ENCODE data around the gene GRM1. TPM values are rescaled to one million over a fixed set of nuclear protein-coding genes. Genes with fewer than 3 reads are reported as not detected.

The GRM1 gene
- total RNA-seq, 1 donor from 2014 or later = 0.79 TPM

DNA sequence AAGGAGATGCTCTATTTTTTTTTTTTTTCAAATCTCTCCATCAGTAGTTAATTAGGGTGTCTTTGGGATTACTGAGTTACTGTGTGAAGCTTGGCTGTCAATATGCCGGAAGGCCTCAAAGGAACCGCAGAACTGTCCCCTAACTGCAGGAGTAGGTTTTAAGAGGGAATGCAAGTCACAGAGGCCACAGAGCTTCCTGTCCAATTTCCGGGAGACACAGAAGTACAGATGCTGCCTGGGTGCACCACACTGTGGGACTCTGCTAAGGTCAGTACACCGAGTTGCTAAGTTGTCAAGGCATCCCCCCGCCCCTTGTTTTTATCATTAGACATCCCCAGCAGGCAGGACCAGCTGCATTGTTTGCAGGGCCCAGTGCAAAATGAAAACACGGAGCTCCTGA, 394.6 kb downstream of the GRM1 start:
- no peak for DNase-seq (ENCODE audit: low spot score)
- peaks cover 7% of the 10 kb centered on the region for H3K9me3 Mint-ChIP-seq
- no peak overlapping the region for H3K4me3 ChIP-seq
- H3K27me3 ChIP-seq = no peaks in the 10 kb centered on the region
- H3K36me3 ChIP-seq = no peaks in the 10 kb centered on the region
- peak overlapping the region; percentile 68 for H2AFZ ChIP-seq (replicated peaks)
- H3K4me3 Mint-ChIP-seq = no peak overlapping the region
- no peak overlapping the region for H3K9ac ChIP-seq
- H3K36me3 Mint-ChIP-seq = peaks cover 4% of the 10 kb centered on the region
- H3K27ac Mint-ChIP-seq = peak overlapping the region; percentile 20
- H3F3A ChIP-seq (ENCODE audit: low read depth) = no peaks in the 10 kb centered on the region
- H3K79me2 ChIP-seq (ENCODE audit: low read depth) = no peaks in the 10 kb centered on the region
- TF ChIP-seq, protein P1, sequence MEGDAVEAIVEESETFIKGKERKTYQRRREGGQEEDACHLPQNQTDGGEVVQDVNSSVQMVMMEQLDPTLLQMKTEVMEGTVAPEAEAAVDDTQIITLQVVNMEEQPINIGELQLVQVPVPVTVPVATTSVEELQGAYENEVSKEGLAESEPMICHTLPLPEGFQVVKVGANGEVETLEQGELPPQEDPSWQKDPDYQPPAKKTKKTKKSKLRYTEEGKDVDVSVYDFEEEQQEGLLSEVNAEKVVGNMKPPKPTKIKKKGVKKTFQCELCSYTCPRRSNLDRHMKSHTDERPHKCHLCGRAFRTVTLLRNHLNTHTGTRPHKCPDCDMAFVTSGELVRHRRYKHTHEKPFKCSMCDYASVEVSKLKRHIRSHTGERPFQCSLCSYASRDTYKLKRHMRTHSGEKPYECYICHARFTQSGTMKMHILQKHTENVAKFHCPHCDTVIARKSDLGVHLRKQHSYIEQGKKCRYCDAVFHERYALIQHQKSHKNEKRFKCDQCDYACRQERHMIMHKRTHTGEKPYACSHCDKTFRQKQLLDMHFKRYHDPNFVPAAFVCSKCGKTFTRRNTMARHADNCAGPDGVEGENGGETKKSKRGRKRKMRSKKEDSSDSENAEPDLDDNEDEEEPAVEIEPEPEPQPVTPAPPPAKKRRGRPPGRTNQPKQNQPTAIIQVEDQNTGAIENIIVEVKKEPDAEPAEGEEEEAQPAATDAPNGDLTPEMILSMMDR (IDR thresholded peaks at IDR 0.05) = no peak
- TF ChIP-seq EZH2phosphoT487 (IDR thresholded peaks at IDR 0.05) (no peak), EZH2 (IDR thresholded peaks at IDR 0.05) (no peak)
- H3K9me3 ChIP-seq (ENCODE audit: low read depth) = no peaks in the 10 kb centered on the region
- peaks cover 40% of the 10 kb centered on the region for H3K4me1 Mint-ChIP-seq
- H3K27me3 Mint-ChIP-seq (ENCODE audit: insufficient read depth, low read depth) = no peaks in the 10 kb centered on the region
- H3K4me1 ChIP-seq = peaks cover 8% of the 10 kb centered on the region
- H4K20me1 ChIP-seq (ENCODE audit: low read depth) = no peaks in the 10 kb centered on the region
- H3K4me2 ChIP-seq = no peak overlapping the region
- no peak overlapping the region for H3K27ac ChIP-seq

- Histone ChIP-seq H4K20me1 (ENCODE audit: low read depth) (no peaks in the 10 kb centered on the region), H3K9ac (no peak overlapping the region), H2AFZ (replicated peaks) (no peak overlapping the region), H3K4me2 (no peak overlapping the region), H3K27ac (no peak overlapping the region), H3F3A (ENCODE audit: low read depth) (no peaks in the 10 kb centered on the region), H3K4me1 (peaks cover 16% of the 10 kb centered on the region), H3K36me3 (no peaks in the 10 kb centered on the region), H3K27me3 (no peaks in the 10 kb centered on the region), H3K9me3 (ENCODE audit: low read depth) (no peaks in the 10 kb centered on the region), H3K4me3 (no peak overlapping the region), H3K79me2 (ENCODE audit: low read depth) (no peaks in the 10 kb centered on the region)
- no peak for TF ChIP-seq EZH2 (IDR thresholded peaks at IDR 0.05)
- TF ChIP-seq EZH2phosphoT487 (IDR thresholded peaks at IDR 0.05) = no peak
- TF ChIP-seq, protein P1 (IDR thresholded peaks at IDR 0.05) = no peak
- H3K4me1 Mint-ChIP-seq = peaks cover 53% of the 10 kb centered on the region
- H3K4me3 Mint-ChIP-seq = no peak overlapping the region
- H3K27ac Mint-ChIP-seq = no peak overlapping the region
- peaks cover 2% of the 10 kb centered on the region for H3K36me3 Mint-ChIP-seq
- no peak for DNase-seq (ENCODE audit: low spot score)
- no peaks in the 10 kb centered on the region for H3K9me3 Mint-ChIP-seq
- no peaks in the 10 kb centered on the region for H3K27me3 Mint-ChIP-seq (ENCODE audit: insufficient read depth, low read depth)
Observed at GRCh38 chr6:146426516-146426915, 397.7 kb downstream of the GRM1 start.

DNA sequence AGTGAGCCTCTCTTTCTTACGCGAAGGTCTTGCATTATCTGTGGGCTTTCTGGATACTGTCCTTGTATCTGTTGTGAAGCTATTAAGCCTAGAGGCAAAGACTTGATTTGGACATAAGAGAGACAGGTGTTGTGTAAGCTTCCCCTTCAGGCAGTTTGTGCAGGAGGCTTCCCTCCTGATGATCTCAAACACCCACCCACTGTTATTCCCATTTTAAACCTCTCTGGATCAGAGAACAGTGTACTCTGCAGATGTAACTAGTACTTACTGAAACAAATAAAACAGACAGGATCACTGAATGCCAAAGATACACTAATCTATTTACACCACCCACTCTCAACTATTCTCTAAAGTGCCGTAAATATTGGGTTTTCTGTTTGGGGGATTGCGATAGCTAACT, 401.0 kb downstream of the GRM1 start:
- H2AFZ ChIP-seq (replicated peaks) = peak overlapping the region; percentile 8
- no peak overlapping the region for H3K4me3 ChIP-seq
- no peaks in the 10 kb centered on the region for H3K9me3 ChIP-seq (ENCODE audit: low read depth)
- no peaks in the 10 kb centered on the region for H3K36me3 ChIP-seq
- no peaks in the 10 kb centered on the region for H3K79me2 ChIP-seq (ENCODE audit: low read depth)
- peaks cover 8% of the 10 kb centered on the region for H3K4me1 ChIP-seq
- no peak overlapping the region for H3K27ac ChIP-seq
- H3K9me3 Mint-ChIP-seq = no peaks in the 10 kb centered on the region
- H3K4me1 Mint-ChIP-seq = peaks cover 47% of the 10 kb centered on the region
- H3K4me2 ChIP-seq = no peak overlapping the region
- peaks cover 7% of the 10 kb centered on the region for H3K27me3 Mint-ChIP-seq (ENCODE audit: insufficient read depth, low read depth)
- no peak overlapping the region for H3K4me3 Mint-ChIP-seq
- peak overlapping the region; percentile 41 for H3K27ac Mint-ChIP-seq
- TF ChIP-seq, protein P1 (IDR thresholded peaks at IDR 0.05) = no peak
- TF ChIP-seq EZH2phosphoT487 (IDR thresholded peaks at IDR 0.05) (no peak), EZH2 (IDR thresholded peaks at IDR 0.05) (no peak)
- no peaks in the 10 kb centered on the region for H3F3A ChIP-seq (ENCODE audit: low read depth)
- peaks cover 2% of the 10 kb centered on the region for H3K36me3 Mint-ChIP-seq
- H3K27me3 ChIP-seq = peaks cover 21% of the 10 kb centered on the region
- DNase-seq (ENCODE audit: low spot score) = no peak
- H4K20me1 ChIP-seq (ENCODE audit: low read depth) = no peaks in the 10 kb centered on the region
- no peak overlapping the region for H3K9ac ChIP-seq

Data from neural progenitor cell (in vitro differentiated cells).